Activated T-helper 2 cell treated with anti-CD3 and anti-CD28 coated beads, Interferon-gamma antibody, Interleukin-2, Interleukin-4, amounts not matched to agents 10 μg/mL and 5 μg/mL and 100 μg/mL, durations not matched to agents 14 hours and 24 hours and 36 hours (primary cell): ENCODE data around the gene RUFY1. TPM values are rescaled to one million over a fixed set of nuclear protein-coding genes. Genes with fewer than 3 reads are reported as not detected.
"Not testable (repeated sequence)": the region's sequence is repeated elsewhere in the genome, so short reads cannot be mapped to it uniquely, and the experiment has no call there.

Source experiments
- DNase-seq: peaks from one replicate; pipeline ENCODE4 v3.0.0; 2021; ENCODE audit warnings: low spot score
- H3K27ac Mint-ChIP-seq: one replicate; pipeline ENCODE4 v1.8.0; 2021; ENCODE audit warnings: mixed read lengths
- H3K27me3 Mint-ChIP-seq: one replicate; pipeline ENCODE4 v1.8.0; 2021; ENCODE audit warnings: low read depth, mixed read lengths
- H3K36me3 Mint-ChIP-seq: one replicate; pipeline ENCODE4 v1.8.0; 2021; ENCODE audit warnings: low read depth, mixed read lengths
- H3K4me1 Mint-ChIP-seq: one replicate; pipeline ENCODE4 v1.8.0; 2021; ENCODE audit warnings: low read depth, mixed read lengths
- H3K4me3 Mint-ChIP-seq: one replicate; pipeline ENCODE4 v1.8.0; 2021; ENCODE audit warnings: low read depth, mild to moderate bottlenecking, moderate library complexity, mixed read lengths
- H3K9me3 Mint-ChIP-seq: one replicate; pipeline ENCODE4 v1.8.0; 2021; ENCODE audit warnings: mixed read lengths
- intact Hi-C: fragments of 100-400 bp; cut with micrococcal nuclease; formaldehyde crosslinking; loops from one replicate; pipeline ENCODE4 v1.15.1; 2023
- total RNA-seq: library from RNA; stranded (reverse); gene quantifications from 2 replicates; pipeline ENCODE4 v1.2.3, GENCODE V29; 2022

Gene RUFY1
- total RNA-seq, 1 donor from 2014 or later = 42.0 TPM

- H3K36me3 Mint-ChIP-seq = peaks cover 27% of the 10 kb centered on the region
- H3K4me3 Mint-ChIP-seq = no peak overlapping the region
- H3K27me3 Mint-ChIP-seq = no peaks in the 10 kb centered on the region
- no peaks in the 10 kb centered on the region for H3K9me3 Mint-ChIP-seq
- intact Hi-C loops = loop anchor here (5.0 to 10.0 kb wide), 4 partner anchors 180 to 940 kb away; partner anchors contain the start of genes CLK4, CNOT6, MAML1 and SQSTM1
- H3K4me1 Mint-ChIP-seq = peaks cover 35% of the 10 kb centered on the region
- no peak for DNase-seq
- H3K27ac Mint-ChIP-seq = no peak overlapping the region
Measured at GRCh38 chr5:179554981-179555380, 4.6 kb downstream of the RUFY1 start.

- H3K36me3 Mint-ChIP-seq = peaks cover 36% of the 10 kb centered on the region
- DNase-seq, H3K4me3 Mint-ChIP-seq, H3K9me3 Mint-ChIP-seq, H3K27me3 Mint-ChIP-seq, H3K27ac Mint-ChIP-seq: not testable (repeated sequence)
- intact Hi-C loops = loop anchor here (10.0 kb wide), 3 partner anchors 176 to 936 kb away; partner anchors contain the start of genes CNOT6, MAML1 and SQSTM1
- peaks cover 24% of the 10 kb centered on the region for H3K4me1 Mint-ChIP-seq
Measured at GRCh38 chr5:179558261-179558799, 8.0 kb downstream of the RUFY1 start.

GRCh38 chr5:179558932-179559283 lies 8.6 kb downstream of the RUFY1 start:
- Mint-ChIP-seq H3K4me1 (peaks cover 21% of the 10 kb centered on the region), H3K4me3 (peak overlapping the region; percentile 90), H3K27ac (peak overlapping the region; percentile 77), H3K9me3 (no peaks in the 10 kb centered on the region), H3K27me3 (no peaks in the 10 kb centered on the region), H3K36me3 (peaks cover 39% of the 10 kb centered on the region)
- intact Hi-C loops = loop anchor here (1.0 to 10.0 kb wide), 5 partner anchors 8 to 936 kb away; partner anchors contain the start of genes CNOT6, HNRNPH1, MAML1 and SQSTM1
- DNase-seq = no peak

- Mint-ChIP-seq H3K9me3 (no peaks in the 10 kb centered on the region), H3K27ac (peak overlapping the region; percentile 77), H3K4me3 (peak overlapping the region; percentile 90), H3K27me3 (no peaks in the 10 kb centered on the region), H3K36me3 (peaks cover 37% of the 10 kb centered on the region), H3K4me1 (peaks cover 20% of the 10 kb centered on the region)
- peak; percentile 92 for DNase-seq
- intact Hi-C loops = loop anchor here (1.0 to 10.0 kb wide), 5 partner anchors 8 to 935 kb away; partner anchors contain the start of genes CNOT6, HNRNPH1, MAML1 and SQSTM1
Measured at GRCh38 chr5:179559284-179560252, 9.2 kb downstream of the RUFY1 start.

DNA sequence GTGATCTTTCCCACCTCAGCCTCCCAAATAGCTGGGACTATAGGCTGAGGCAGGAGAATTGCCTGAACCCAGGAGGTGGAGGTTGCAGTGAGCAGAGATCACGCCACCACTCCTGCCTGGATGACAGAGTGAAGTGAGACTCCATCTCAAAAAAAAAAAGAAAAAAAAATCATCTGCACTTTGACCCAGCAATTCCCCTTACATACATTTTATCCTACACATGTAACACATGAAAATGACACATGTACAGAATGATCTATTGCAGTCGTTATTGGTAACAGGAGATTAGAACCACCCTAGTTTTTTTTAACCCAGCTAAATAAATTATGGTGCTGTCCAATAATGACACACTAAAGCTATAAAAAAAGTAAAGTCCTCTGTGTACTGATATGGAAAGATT lies 14.2 kb downstream of the RUFY1 start:
- H3K27ac Mint-ChIP-seq = no peak overlapping the region
- H3K4me1 Mint-ChIP-seq = peaks cover 6% of the 10 kb centered on the region
- H3K36me3 Mint-ChIP-seq = peaks cover 36% of the 10 kb centered on the region
- H3K9me3 Mint-ChIP-seq = no peaks in the 10 kb centered on the region
- no peaks in the 10 kb centered on the region for H3K27me3 Mint-ChIP-seq
- H3K4me3 Mint-ChIP-seq = no peak overlapping the region
- DNase-seq = no peak
- intact Hi-C loops = no loop called here

DNA sequence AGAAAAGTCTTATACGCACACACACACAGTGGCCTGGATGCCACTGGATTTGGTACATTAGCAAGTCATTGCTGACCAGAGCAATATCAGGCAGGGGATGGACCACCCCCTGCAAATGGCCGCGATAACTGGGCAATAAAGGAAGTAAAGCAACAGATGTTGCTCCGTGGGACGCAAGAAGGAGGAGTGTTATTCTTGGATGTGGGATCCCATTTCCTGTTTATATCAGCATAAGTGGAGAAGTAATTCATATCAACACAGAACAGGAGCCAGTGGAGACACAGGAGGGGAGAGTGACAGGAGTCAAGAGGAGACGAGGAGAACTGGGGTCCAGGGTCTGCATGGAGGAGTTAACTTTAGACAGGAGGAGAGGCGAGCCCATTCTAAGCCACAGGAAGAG lies 18.4 kb downstream of the RUFY1 start:
- Mint-ChIP-seq H3K4me3 (no peak overlapping the region), H3K27ac (peak overlapping the region; percentile 6), H3K27me3 (no peaks in the 10 kb centered on the region), H3K36me3 (peaks cover 37% of the 10 kb centered on the region), H3K4me1 (peaks cover 2% of the 10 kb centered on the region), H3K9me3 (no peaks in the 10 kb centered on the region)
- no peak for DNase-seq
- intact Hi-C loops = no loop called here

DNA sequence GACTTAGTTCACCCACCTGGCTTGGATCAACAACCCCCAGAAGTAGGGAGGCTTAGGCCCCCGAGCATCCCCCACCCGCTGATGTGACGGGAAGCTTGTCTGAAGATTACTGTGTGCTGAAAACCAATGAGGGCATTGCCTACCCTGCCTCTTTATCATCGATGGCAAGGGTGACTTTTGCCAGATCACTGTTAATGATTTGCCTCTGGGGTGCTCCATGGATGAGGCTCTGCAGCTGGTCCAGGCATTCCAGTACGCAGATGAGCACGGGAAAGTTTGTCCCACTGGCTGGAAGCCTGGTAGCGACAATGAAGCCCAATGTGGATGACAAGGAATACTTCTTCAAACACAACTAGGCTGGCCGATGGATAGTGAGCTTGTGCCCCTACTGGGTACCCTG lies 22.0 kb downstream of the RUFY1 start:
- Mint-ChIP-seq H3K27ac (no peak overlapping the region), H3K9me3 (no peaks in the 10 kb centered on the region), H3K27me3 (no peaks in the 10 kb centered on the region), H3K36me3 (peaks cover 51% of the 10 kb centered on the region), H3K4me1 (peaks cover 2% of the 10 kb centered on the region), H3K4me3 (no peak overlapping the region)
- DNase-seq = no peak
- intact Hi-C loops = no loop called here

- no peaks in the 10 kb centered on the region for H3K27me3 Mint-ChIP-seq
- no peak overlapping the region for H3K4me3 Mint-ChIP-seq
- H3K27ac Mint-ChIP-seq = no peak overlapping the region
- no peaks in the 10 kb centered on the region for H3K4me1 Mint-ChIP-seq
- H3K9me3 Mint-ChIP-seq = no peaks in the 10 kb centered on the region
- H3K36me3 Mint-ChIP-seq = peaks cover 40% of the 10 kb centered on the region
- DNase-seq = no peak
- intact Hi-C loops = no loop called here
Measured at GRCh38 chr5:179577286-179577960, 27.1 kb downstream of the RUFY1 start.

GRCh38 chr5:179585941-179586401 lies 35.6 kb downstream of the RUFY1 start:
- no peaks in the 10 kb centered on the region for H3K27me3 Mint-ChIP-seq
- H3K4me1 Mint-ChIP-seq = no peaks in the 10 kb centered on the region
- intact Hi-C loops = no loop called here
- no peak for DNase-seq
- H3K27ac Mint-ChIP-seq = no peak overlapping the region
- no peak overlapping the region for H3K4me3 Mint-ChIP-seq
- no peaks in the 10 kb centered on the region for H3K9me3 Mint-ChIP-seq
- peaks cover 39% of the 10 kb centered on the region for H3K36me3 Mint-ChIP-seq

- intact Hi-C loops = no loop called here
- H3K27ac Mint-ChIP-seq = no peak overlapping the region
- no peak overlapping the region for H3K4me3 Mint-ChIP-seq
- H3K36me3 Mint-ChIP-seq = peaks cover 43% of the 10 kb centered on the region
- no peaks in the 10 kb centered on the region for H3K4me1 Mint-ChIP-seq
- no peaks in the 10 kb centered on the region for H3K9me3 Mint-ChIP-seq
- H3K27me3 Mint-ChIP-seq = no peaks in the 10 kb centered on the region
- DNase-seq = no peak
Measured at GRCh38 chr5:179588166-179588565, 37.8 kb downstream of the RUFY1 start.

- no peaks in the 10 kb centered on the region for H3K4me1 Mint-ChIP-seq
- no peak overlapping the region for H3K4me3 Mint-ChIP-seq
- intact Hi-C loops = no loop called here
- H3K27ac Mint-ChIP-seq = no peak overlapping the region
- no peak for DNase-seq
- no peaks in the 10 kb centered on the region for H3K9me3 Mint-ChIP-seq
- no peaks in the 10 kb centered on the region for H3K27me3 Mint-ChIP-seq
- peaks cover 55% of the 10 kb centered on the region for H3K36me3 Mint-ChIP-seq
Measured at GRCh38 chr5:179595916-179596315, 45.6 kb downstream of the RUFY1 start.

- H3K9me3 Mint-ChIP-seq = no peaks in the 10 kb centered on the region
- no peak for DNase-seq
- intact Hi-C loops = no loop called here
- no peak overlapping the region for H3K27ac Mint-ChIP-seq
- H3K4me3 Mint-ChIP-seq = no peak overlapping the region
- peaks cover 52% of the 10 kb centered on the region for H3K36me3 Mint-ChIP-seq
- H3K27me3 Mint-ChIP-seq = no peaks in the 10 kb centered on the region
- H3K4me1 Mint-ChIP-seq = no peaks in the 10 kb centered on the region
Measured at GRCh38 chr5:179596421-179596820, 46.1 kb downstream of the RUFY1 start.
